ENCODE measurements around the gene USP12. TPM values are rescaled to one million over a fixed set of nuclear protein-coding genes. Genes with fewer than 3 reads are reported as not detected.
A peak's percentile ranks its signal among the peaks of the same experiment; 100 is the strongest.

USP12 gene
- total RNA-seq, 1 donor from 2014 or later = 30.5 TPM

DNA sequence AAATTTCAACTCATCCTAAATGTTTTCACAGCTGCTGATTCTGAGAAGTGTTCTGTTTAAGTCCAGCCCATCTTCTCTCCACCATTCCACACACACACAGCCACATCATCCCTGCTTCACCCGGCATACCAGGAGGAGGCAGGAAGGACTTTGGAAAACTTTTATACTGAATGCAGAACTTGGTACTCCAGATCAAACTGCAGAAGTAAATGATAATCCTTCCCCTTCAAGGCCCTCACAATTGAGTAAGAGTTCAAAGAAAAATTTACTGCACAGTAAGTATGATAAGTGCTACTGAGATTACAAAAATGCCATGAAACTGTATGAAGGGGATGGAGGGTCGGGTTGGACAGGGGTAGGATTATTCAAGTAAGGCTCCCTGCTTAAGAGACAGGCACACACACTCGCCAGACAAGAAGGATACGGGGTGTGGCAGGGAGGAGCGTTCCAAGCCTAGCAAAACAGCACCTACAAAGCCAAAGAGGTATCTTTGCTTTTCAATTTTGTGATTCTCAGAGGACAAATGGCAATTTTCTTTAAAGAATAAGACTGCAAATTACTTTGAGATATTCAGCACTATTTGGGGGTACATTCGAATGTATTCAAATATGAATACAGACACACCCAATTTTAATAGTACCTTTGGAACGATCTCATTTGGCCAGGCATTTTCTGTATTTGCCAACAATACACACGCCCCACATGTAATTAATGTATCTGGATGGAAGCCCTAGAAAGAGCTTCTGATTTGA lies 2.5 kb downstream of the USP12 start:
- no peaks in the 10 kb centered on the region for H3K27me3 Mint-ChIP-seq (ENCODE audit: low read depth, unreplicated experiment)
- no peaks in the 10 kb centered on the region for H3K27me3 ChIP-seq (ENCODE audit: insufficient read depth, low read length)
- TF ChIP-seq EZH2 (IDR thresholded peaks at IDR 0.05; ENCODE audit: insufficient read depth, low read length) (no peak), CTCF (IDR thresholded peaks at IDR 0.05; ENCODE audit: insufficient read depth, low read depth, low read length) (no peak)
- no peaks in the 10 kb centered on the region for H3K9me3 Mint-ChIP-seq (ENCODE audit: unreplicated experiment)
- DNase-seq (ENCODE audit: low read depth) = no peak
- H3K79me2 ChIP-seq (ENCODE audit: insufficient read depth, low read length) = peaks cover 69% of the 10 kb centered on the region
- peaks cover 22% of the 10 kb centered on the region for H3K4me1 Mint-ChIP-seq (ENCODE audit: low read depth, unreplicated experiment)
- H3K4me3 Mint-ChIP-seq (ENCODE audit: unreplicated experiment) = peak overlapping the region; percentile 36
- H3K36me3 ChIP-seq (ENCODE audit: insufficient read depth, low read length) = no peaks in the 10 kb centered on the region
- H3K27ac Mint-ChIP-seq (ENCODE audit: unreplicated experiment) = peak overlapping the region; percentile 50
- H3K4me2 ChIP-seq (ENCODE audit: low read length) = peak overlapping the region; percentile 88
- peaks cover 17% of the 10 kb centered on the region for H3K4me1 ChIP-seq (ENCODE audit: insufficient read depth, low read length)
- H3K9me3 ChIP-seq (ENCODE audit: insufficient read depth, low read depth, low read length) = no peaks in the 10 kb centered on the region
- no peak overlapping the region for H3K9ac ChIP-seq (ENCODE audit: low read length)
- FAIRE-seq = no peak
- no peak overlapping the region for H3K27ac ChIP-seq (ENCODE audit: low read depth, low read length)
- peaks cover 56% of the 10 kb centered on the region for H4K20me1 ChIP-seq (ENCODE audit: insufficient read depth, low read length)
- no peaks in the 10 kb centered on the region for H3K36me3 Mint-ChIP-seq (ENCODE audit: low read depth, unreplicated experiment)
- no peak overlapping the region for H3K4me3 ChIP-seq (ENCODE audit: insufficient read depth, low read depth, low read length)
- H2AFZ ChIP-seq (ENCODE audit: low read depth, low read length) = no peak overlapping the region

- no peaks in the 10 kb centered on the region for H3K9me3 ChIP-seq (ENCODE audit: insufficient read depth, low read depth, low read length)
- H3K27ac Mint-ChIP-seq (ENCODE audit: unreplicated experiment) = no peak overlapping the region
- peaks cover 24% of the 10 kb centered on the region for H3K4me1 Mint-ChIP-seq (ENCODE audit: low read depth, unreplicated experiment)
- H3K4me3 ChIP-seq (ENCODE audit: insufficient read depth, low read depth, low read length) = no peak overlapping the region
- DNase-seq (ENCODE audit: low read depth) = no peak
- H3K9me3 Mint-ChIP-seq (ENCODE audit: unreplicated experiment) = no peaks in the 10 kb centered on the region
- no peaks in the 10 kb centered on the region for H3K27me3 ChIP-seq (ENCODE audit: insufficient read depth, low read length)
- peaks cover 66% of the 10 kb centered on the region for H4K20me1 ChIP-seq (ENCODE audit: insufficient read depth, low read length)
- H3K27ac ChIP-seq (ENCODE audit: low read depth, low read length) = no peak overlapping the region
- no peaks in the 10 kb centered on the region for H3K36me3 Mint-ChIP-seq (ENCODE audit: low read depth, unreplicated experiment)
- no peak overlapping the region for H2AFZ ChIP-seq (ENCODE audit: low read depth, low read length)
- no peaks in the 10 kb centered on the region for H3K27me3 Mint-ChIP-seq (ENCODE audit: low read depth, unreplicated experiment)
- TF ChIP-seq CTCF (IDR thresholded peaks at IDR 0.05; ENCODE audit: insufficient read depth, low read depth, low read length) = no peak
- no peak for TF ChIP-seq EZH2 (IDR thresholded peaks at IDR 0.05; ENCODE audit: insufficient read depth, low read length)
- no peak for FAIRE-seq
- peaks cover 79% of the 10 kb centered on the region for H3K79me2 ChIP-seq (ENCODE audit: insufficient read depth, low read length)
- H3K4me1 ChIP-seq (ENCODE audit: insufficient read depth, low read length) = peaks cover 17% of the 10 kb centered on the region
- no peaks in the 10 kb centered on the region for H3K36me3 ChIP-seq (ENCODE audit: insufficient read depth, low read length)
- no peak overlapping the region for H3K9ac ChIP-seq (ENCODE audit: low read length)
- H3K4me3 Mint-ChIP-seq (ENCODE audit: unreplicated experiment) = no peak overlapping the region
- H3K4me2 ChIP-seq (ENCODE audit: low read length) = no peak overlapping the region
Observed at GRCh38 chr13:27168086-27168485, 3.5 kb downstream of the USP12 start.

DNA sequence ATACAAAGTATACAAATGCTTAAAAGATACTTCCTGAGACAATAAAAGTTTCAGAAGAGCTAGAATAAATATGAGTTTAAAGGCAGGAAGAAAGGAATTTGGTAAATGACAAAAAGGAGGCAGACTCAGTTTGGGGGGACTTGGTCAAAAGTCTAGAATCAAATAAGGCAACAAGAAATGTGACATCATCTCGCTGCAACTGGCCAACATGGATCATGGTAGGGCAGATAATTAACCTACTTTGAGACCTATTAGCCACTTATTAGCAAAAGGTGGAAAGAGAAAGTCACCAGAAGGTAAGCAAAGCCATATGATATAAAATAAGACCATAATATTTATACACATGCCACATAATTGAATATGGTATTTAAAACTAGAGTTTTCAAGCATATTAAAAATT lies 5.3 kb downstream of the USP12 start:
- H3K4me2 ChIP-seq (ENCODE audit: low read length) = no peak overlapping the region
- TF ChIP-seq EZH2 (IDR thresholded peaks at IDR 0.05; ENCODE audit: insufficient read depth, low read length) (no peak), CTCF (IDR thresholded peaks at IDR 0.05; ENCODE audit: insufficient read depth, low read depth, low read length) (no peak)
- no peak for DNase-seq (ENCODE audit: low read depth)
- H2AFZ ChIP-seq (ENCODE audit: low read depth, low read length) = no peak overlapping the region
- peaks cover 10% of the 10 kb centered on the region for H3K4me1 ChIP-seq (ENCODE audit: insufficient read depth, low read length)
- Mint-ChIP-seq H3K4me3 (ENCODE audit: unreplicated experiment) (peak overlapping the region; percentile 42), H3K4me1 (ENCODE audit: low read depth, unreplicated experiment) (peaks cover 25% of the 10 kb centered on the region), H3K27me3 (ENCODE audit: low read depth, unreplicated experiment) (no peaks in the 10 kb centered on the region), H3K9me3 (ENCODE audit: unreplicated experiment) (no peaks in the 10 kb centered on the region), H3K36me3 (ENCODE audit: low read depth, unreplicated experiment) (no peaks in the 10 kb centered on the region), H3K27ac (ENCODE audit: unreplicated experiment) (no peak overlapping the region)
- no peak for FAIRE-seq
- H4K20me1 ChIP-seq (ENCODE audit: insufficient read depth, low read length) = peaks cover 79% of the 10 kb centered on the region
- no peak overlapping the region for H3K27ac ChIP-seq (ENCODE audit: low read depth, low read length)
- no peak overlapping the region for H3K4me3 ChIP-seq (ENCODE audit: insufficient read depth, low read depth, low read length)
- H3K79me2 ChIP-seq (ENCODE audit: insufficient read depth, low read length) = peaks cover 97% of the 10 kb centered on the region
- no peaks in the 10 kb centered on the region for H3K9me3 ChIP-seq (ENCODE audit: insufficient read depth, low read depth, low read length)
- H3K27me3 ChIP-seq (ENCODE audit: insufficient read depth, low read length) = no peaks in the 10 kb centered on the region
- H3K9ac ChIP-seq (ENCODE audit: low read length) = no peak overlapping the region
- H3K36me3 ChIP-seq (ENCODE audit: insufficient read depth, low read length) = no peaks in the 10 kb centered on the region

Measured in astrocyte (in vitro differentiated cells and primary cell).